Measurements from ENCODE around the gene ZNF266. TPM values are rescaled to one million over a fixed set of nuclear protein-coding genes. Genes with fewer than 3 reads are reported as not detected.

The ZNF266 gene
- total and polyA plus RNA-seq, 2 of the 8 experiments (the other 6 are each of a cell fraction or from before 2014, with no cell fraction given), result 6.6 to 15.3 TPM

DNA sequence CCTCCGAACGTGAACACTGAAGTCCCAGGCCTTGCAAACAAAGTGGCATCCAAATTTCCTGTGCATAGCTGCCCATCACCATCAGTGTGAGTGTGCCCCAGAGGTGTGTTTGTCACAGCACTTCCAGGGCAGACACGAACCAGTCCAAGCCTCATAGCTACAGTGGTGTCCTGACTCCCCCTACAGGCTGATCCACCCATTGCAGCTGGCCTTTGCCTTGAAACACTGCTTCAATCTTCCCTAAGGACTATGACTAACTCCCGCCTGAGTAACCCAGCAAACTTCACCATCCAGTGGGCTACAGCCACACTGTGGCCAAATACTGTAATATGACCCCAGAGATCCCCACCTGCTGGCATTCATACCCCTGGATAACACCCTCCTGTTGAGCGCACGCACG, 3.9 kb downstream of the ZNF266 start:
- no peak overlapping the region for H3K56ac ChIP-seq (replicated peaks; ENCODE audit: insufficient read length, low read depth, low read length)
- no peak overlapping the region for H3K27ac ChIP-seq (ENCODE audit: low read depth, low read length)
- no peak overlapping the region for H3K14ac ChIP-seq (ENCODE audit: insufficient read length)
- peaks cover 0 to 17% of the 10 kb centered on the region in 2 experiments; a peak in 3 of 4 replicates for H3K79me2 ChIP-seq (ENCODE audit: control insufficient read depth in 1 of 2, insufficient read depth in 2 of 2, low read length in 2 of 2)
- H3K9ac ChIP-seq (replicated peaks in 1 of 4; ENCODE audit: extremely low read depth in 1 of 4, low read depth in 3 of 4, low read length in 3 of 4), result no peak overlapping the region
- H2BK5ac ChIP-seq (ENCODE audit: low read depth, low read length), result no peak overlapping the region
- H4K5ac ChIP-seq (ENCODE audit: insufficient read length, low read depth, low read length), result no peak overlapping the region
- TF ChIP-seq JUND (IDR thresholded peaks at IDR 0.05; ENCODE audit: low read length), result 0 out of 2 replicates have a peak, but pooled peaks have one; percentile 9
- TF ChIP-seq RAD21 (IDR thresholded peaks at IDR 0.05 in 1 of 2, conservative IDR thresholded peaks at IDR 0.05 in 1 of 2; ENCODE audit: low read depth in 2 of 2, low read length in 2 of 2), result peak; percentile 84 to 87
- TF ChIP-seq, protein P1, sequence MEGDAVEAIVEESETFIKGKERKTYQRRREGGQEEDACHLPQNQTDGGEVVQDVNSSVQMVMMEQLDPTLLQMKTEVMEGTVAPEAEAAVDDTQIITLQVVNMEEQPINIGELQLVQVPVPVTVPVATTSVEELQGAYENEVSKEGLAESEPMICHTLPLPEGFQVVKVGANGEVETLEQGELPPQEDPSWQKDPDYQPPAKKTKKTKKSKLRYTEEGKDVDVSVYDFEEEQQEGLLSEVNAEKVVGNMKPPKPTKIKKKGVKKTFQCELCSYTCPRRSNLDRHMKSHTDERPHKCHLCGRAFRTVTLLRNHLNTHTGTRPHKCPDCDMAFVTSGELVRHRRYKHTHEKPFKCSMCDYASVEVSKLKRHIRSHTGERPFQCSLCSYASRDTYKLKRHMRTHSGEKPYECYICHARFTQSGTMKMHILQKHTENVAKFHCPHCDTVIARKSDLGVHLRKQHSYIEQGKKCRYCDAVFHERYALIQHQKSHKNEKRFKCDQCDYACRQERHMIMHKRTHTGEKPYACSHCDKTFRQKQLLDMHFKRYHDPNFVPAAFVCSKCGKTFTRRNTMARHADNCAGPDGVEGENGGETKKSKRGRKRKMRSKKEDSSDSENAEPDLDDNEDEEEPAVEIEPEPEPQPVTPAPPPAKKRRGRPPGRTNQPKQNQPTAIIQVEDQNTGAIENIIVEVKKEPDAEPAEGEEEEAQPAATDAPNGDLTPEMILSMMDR (IDR thresholded peaks at IDR 0.05; ENCODE audit: control extremely low read depth in 1 of 3, insufficient read depth in 1 of 3, low read depth in 1 of 3, low read length in 3 of 3), result peak; percentile 73 to 93 (median 89)
- no peak for TF ChIP-seq SAP30 (IDR thresholded peaks at IDR 0.05; ENCODE audit: insufficient read depth, insufficient replicate concordance, low read length)
- no peak overlapping the region for H2BK12ac ChIP-seq (ENCODE audit: low read depth, low read length)
- H2BK20ac ChIP-seq (ENCODE audit: low read length), result no peak overlapping the region
- ChIA-PET CTCF (ENCODE audit: partially characterized antibody) (interaction anchor here (0.7 to 2.4 kb wide), 7 partner anchors 16 to 196 kb away, joined by 3 to 11 read pairs (median 3); no protein-coding TSS in a partner anchor), POLR2A (ENCODE audit: partially characterized antibody) (interaction anchor here (0.6 to 1.9 kb wide), 3 partner anchors 224 to 255 kb away, joined by 3 to 6 read pairs (median 3); no protein-coding TSS in a partner anchor)
- no peak overlapping the region for H2BK15ac ChIP-seq (ENCODE audit: low read length)
- no peak overlapping the region for H3K18ac ChIP-seq (ENCODE audit: extremely low read depth, low read length)
- H2BK120ac ChIP-seq (replicated peaks; ENCODE audit: low read depth, low read length), result no peak overlapping the region
- no peak overlapping the region for H3K4me3 ChIP-seq (ENCODE audit: extremely low read depth in 1 of 4, insufficient read depth in 2 of 4, low read depth in 3 of 4, low read length in 4 of 4)
- H3K4me2 ChIP-seq (ENCODE audit: insufficient read depth in 1 of 2, low read depth in 2 of 2, low read length in 2 of 2), result no peak overlapping the region
- H3K79me1 ChIP-seq (ENCODE audit: low read depth, low read length), result peaks cover 3% of the 10 kb centered on the region
- peak; percentile 80 to 85 for DNase-seq (ENCODE audit: low read depth in 1 of 2, low spot score in 2 of 2)
- H3K36me3 ChIP-seq (ENCODE audit: control insufficient read depth in 2 of 4, insufficient read depth in 4 of 4, low read length in 3 of 4), result peaks cover 0 to 2% (median 0%) of the 10 kb centered on the region in 4 experiments; a peak in 1 of 8 replicates
- H3K27me3 ChIP-seq (replicated peaks in 1 of 4; ENCODE audit: control insufficient read depth in 3 of 4, extremely low read depth in 1 of 4, insufficient read depth in 3 of 4, low read length in 3 of 4), result no peaks in the 10 kb centered on the region
- no peak overlapping the region for H2AFZ ChIP-seq (ENCODE audit: low read length)
- no peaks in the 10 kb centered on the region; a peak in 2 of 7 replicates for H3K4me1 ChIP-seq (replicated peaks in 1 of 4; ENCODE audit: control insufficient read depth in 3 of 4, insufficient read depth in 4 of 4, low read length in 3 of 4)
- no peak overlapping the region for H3K23ac ChIP-seq (ENCODE audit: insufficient read length)
- H4K8ac ChIP-seq (ENCODE audit: extremely low read depth, insufficient read depth, low read length), result peak overlapping the region; percentile 68; the same call in 1 of the 2 replicates
- H4K20me1 ChIP-seq (replicated peaks in 1 of 2; ENCODE audit: control insufficient read depth in 1 of 2, insufficient read depth in 2 of 2, low read length in 2 of 2), result peaks cover 0 to 5% of the 10 kb centered on the region in 2 experiments
- peak; percentile 89 for FAIRE-seq
- H3K23me2 ChIP-seq (ENCODE audit: low read depth, low read length), result peaks cover 10% of the 10 kb centered on the region; the same call in 1 of the 2 replicates
- no peak overlapping the region for H4K91ac ChIP-seq (replicated peaks; ENCODE audit: insufficient read length, low read length)
- no peak overlapping the region for H2AK5ac ChIP-seq (ENCODE audit: low read depth, low read length)
- no peaks in the 10 kb centered on the region for H3K9me3 ChIP-seq (ENCODE audit: insufficient read depth in 2 of 2, low read depth in 1 of 2, low read length in 1 of 2)
- 66% methylated on average over 7 of the region's 7 CpGs; no CpG with 5 or more reads in 1 of the 2 experiments for WGBS, 2 experiments (ENCODE audit: extremely low coverage in 1 of 2, insufficient coverage in 1 of 2, insufficient read length in 1 of 2, insufficient replicate concordance in 2 of 2, low coverage in 1 of 2, low lambda C conversion rate in 2 of 2, missing lambda C conversion rate in 1 of 2)
- H3K4ac ChIP-seq (replicated peaks; ENCODE audit: insufficient read length, low read depth, low read length), result no peak overlapping the region
